ENCODE data around the gene RFXANK. TPM values are rescaled to one million over a fixed set of nuclear protein-coding genes. Genes with fewer than 3 reads are reported as not detected.
A peak's percentile ranks its signal among the peaks of the same experiment; 100 is the strongest.

Gene RFXANK
- total RNA-seq, 1 donor from 2014 or later: 50.3 TPM

GRCh38 chr19:19223060-19223459 lies 31.0 kb downstream of the RFXANK start:
- FAIRE-seq (no peak), DNase-seq (ENCODE audit: low read depth) (no peak)
- Histone ChIP-seq H3K4me3 (ENCODE audit: low read depth, low read length) (no peak overlapping the region), H3K36me3 (ENCODE audit: control insufficient read depth, insufficient read depth, low read length) (no peaks in the 10 kb centered on the region), H3K27me3 (ENCODE audit: control insufficient read depth, insufficient read depth, low read length) (no peaks in the 10 kb centered on the region)
- TF ChIP-seq CTCF (IDR thresholded peaks at IDR 0.05; ENCODE audit: insufficient read depth, low read length, severe bottlenecking): no peak

- Histone ChIP-seq H3K4me3 (ENCODE audit: low read depth, low read length) (no peak overlapping the region), H3K27me3 (ENCODE audit: control insufficient read depth, insufficient read depth, low read length) (no peaks in the 10 kb centered on the region), H3K36me3 (ENCODE audit: control insufficient read depth, insufficient read depth, low read length) (no peaks in the 10 kb centered on the region)
- FAIRE-seq (no peak), DNase-seq (ENCODE audit: low read depth) (no peak)
- TF ChIP-seq CTCF (IDR thresholded peaks at IDR 0.05; ENCODE audit: insufficient read depth, low read length, severe bottlenecking): no peak
These were observed 31.6 kb downstream of the RFXANK start for GRCh38 chr19:19223636-19224035.

GRCh38 chr19:19224150-19224851 lies 32.2 kb downstream of the RFXANK start:
- H3K4me3 ChIP-seq (ENCODE audit: low read depth, low read length): no peak overlapping the region
- TF ChIP-seq CTCF (IDR thresholded peaks at IDR 0.05; ENCODE audit: insufficient read depth, low read length, severe bottlenecking): no peak
- no peak for DNase-seq (ENCODE audit: low read depth)
- H3K27me3 ChIP-seq (ENCODE audit: control insufficient read depth, insufficient read depth, low read length): no peaks in the 10 kb centered on the region
- FAIRE-seq: no peak
- H3K36me3 ChIP-seq (ENCODE audit: control insufficient read depth, insufficient read depth, low read length): no peaks in the 10 kb centered on the region

- H3K27me3 ChIP-seq (ENCODE audit: control insufficient read depth, insufficient read depth, low read length): no peaks in the 10 kb centered on the region
- DNase-seq (ENCODE audit: low read depth) (peak; percentile 45), FAIRE-seq (no peak)
- TF ChIP-seq CTCF (IDR thresholded peaks at IDR 0.05; ENCODE audit: insufficient read depth, low read length, severe bottlenecking): peak; percentile 78
- H3K36me3 ChIP-seq (ENCODE audit: control insufficient read depth, insufficient read depth, low read length): no peaks in the 10 kb centered on the region
- H3K4me3 ChIP-seq (ENCODE audit: low read depth, low read length): peak overlapping the region; percentile 4
These were observed 32.9 kb downstream of the RFXANK start for GRCh38 chr19:19224852-19225494.

GRCh38 chr19:19226204-19226603 lies 34.1 kb downstream of the RFXANK start:
- no peak for TF ChIP-seq CTCF (IDR thresholded peaks at IDR 0.05; ENCODE audit: insufficient read depth, low read length, severe bottlenecking)
- H3K36me3 ChIP-seq (ENCODE audit: control insufficient read depth, insufficient read depth, low read length): no peaks in the 10 kb centered on the region
- H3K4me3 ChIP-seq (ENCODE audit: low read depth, low read length): no peak overlapping the region
- H3K27me3 ChIP-seq (ENCODE audit: control insufficient read depth, insufficient read depth, low read length): no peaks in the 10 kb centered on the region
- FAIRE-seq: no peak
- no peak for DNase-seq (ENCODE audit: low read depth)

Data from bronchial epithelial cell (primary cell).